H1 (cell line): ENCODE measurements around the gene LCLAT1.

ENCODE experiments used
- ATF3 ChIP-seq: IDR thresholded peaks from 2 replicates; pipeline ENCODE4 v1.6.1; 2011; ENCODE audit warnings: low read depth, mild to moderate bottlenecking, low read length; ENCODE audit not compliant: insufficient read depth
- BACH1 ChIP-seq: IDR thresholded peaks from 2 replicates; pipeline ENCODE4 v1.6.1; 2012; ENCODE audit warnings: low read length, improper control_type of control experiment
- CREB1 ChIP-seq: IDR thresholded peaks from 2 replicates; pipeline ENCODE4 v1.6.1; 2012; ENCODE audit warnings: inconsistent platforms
- EGR1 ChIP-seq: IDR thresholded peaks from 2 replicates; pipeline ENCODE4 v1.6.1; 2011; ENCODE audit warnings: low read depth, low read length, borderline replicate concordance
- EP300 ChIP-seq, 2 experiments: IDR thresholded peaks; 1 replicate in 1 of 2; 2 replicates in 1 of 2; pipeline ENCODE4 v1.6.1; 2011 to 2012; ENCODE audit warnings: low read depth in 2 of 2, low read length in 2 of 2, mild to moderate bottlenecking in 2 of 2, borderline replicate concordance in 1 of 2, inconsistent platforms in 1 of 2, moderate library complexity in 1 of 2
- EZH2 ChIP-seq: fragments of 200-600 bp; sonication (generic); IDR thresholded peaks from 2 replicates; pipeline ENCODE4 v1.7.1; 2012; ENCODE audit warnings: low read depth, mild to moderate bottlenecking, moderate library complexity, low read length, inconsistent platforms; ENCODE audit not compliant: severe bottlenecking
- HDAC2 ChIP-seq, 2 experiments: fragments of 300-600 bp in 1 of 2; sonication (generic) in 1 of 2; IDR thresholded peaks; 2 replicates each; pipeline ENCODE4 v1.6.1; 2011 to 2012; ENCODE audit warnings: low read depth in 2 of 2, low read length in 2 of 2, mild to moderate bottlenecking in 2 of 2, moderate library complexity in 2 of 2, borderline replicate concordance in 1 of 2, inconsistent platforms in 1 of 2
- JUND ChIP-seq: IDR thresholded peaks from 2 replicates; pipeline ENCODE4 v1.6.1; 2011; ENCODE audit warnings: mild to moderate bottlenecking, improper control_type of control experiment, low read length
- MAX ChIP-seq: IDR thresholded peaks from 2 replicates; pipeline ENCODE4 v1.6.1; 2012; ENCODE audit warnings: inconsistent platforms
- POLR2A ChIP-seq, 2 experiments: IDR thresholded peaks; 1 replicate in 1 of 2; 2 replicates in 1 of 2; pipeline ENCODE4 v1.6.1; 2011; ENCODE audit warnings: low read depth in 2 of 2, low read length in 2 of 2, mild to moderate bottlenecking in 2 of 2; ENCODE audit errors: control extremely low read depth in 1 of 2
- POU5F1 ChIP-seq: IDR thresholded peaks from 2 replicates; pipeline ENCODE4 v1.6.1; 2011; ENCODE audit warnings: low read depth, mild to moderate bottlenecking, low read length, moderate library complexity
- TEAD4 ChIP-seq: IDR thresholded peaks from 2 replicates; pipeline ENCODE4 v1.6.1; 2012; ENCODE audit warnings: low read depth, low read length, inconsistent platforms, mixed read lengths
- TF ChIP-seq, protein P1 (sequence below), 3 experiments: IDR thresholded peaks; 1 replicate in 2 of 3; 2 replicates in 1 of 3; pipeline versions ENCODE4 v1.5.1 to v1.6.1; 2011; ENCODE audit warnings: low read length in 3 of 3, mild to moderate bottlenecking in 3 of 3, inconsistent platforms in 2 of 3, low read depth in 1 of 3, moderate library complexity in 1 of 3; ENCODE audit not compliant: insufficient read depth in 1 of 3; ENCODE audit errors: control extremely low read depth in 1 of 3
- TF ChIP-seq, protein P2 (sequence below): IDR thresholded peaks from 2 replicates; pipeline ENCODE4 v1.6.1; 2011; ENCODE audit warnings: low read length, improper control_type of control experiment

DNA sequence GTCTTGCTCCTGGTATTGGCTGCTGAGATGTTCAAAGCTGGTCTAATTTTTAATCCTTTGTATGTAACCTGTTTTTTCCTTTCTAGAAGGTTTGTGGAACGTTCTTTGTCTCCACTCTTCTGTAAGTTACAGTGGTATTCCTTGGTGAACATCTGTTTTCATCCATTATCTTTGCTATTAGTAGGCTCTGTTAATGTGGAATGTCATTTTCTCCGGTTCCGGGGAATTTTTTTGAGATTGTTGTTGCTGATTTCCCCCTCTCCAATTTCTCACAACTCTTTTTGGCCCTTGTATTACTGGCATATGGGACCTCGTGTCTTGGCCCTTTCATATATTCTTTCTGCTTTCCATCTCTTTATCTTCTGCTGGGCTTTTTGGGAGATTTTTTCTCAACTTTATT lies 63.4 kb downstream of the LCLAT1 start:
- TF ChIP-seq MAX (no peak), POLR2A (IDR thresholded peaks at IDR 0.05; ENCODE audit: control extremely low read depth in 1 of 2, low read depth in 2 of 2, low read length in 2 of 2) (no peak), HDAC2 (IDR thresholded peaks at IDR 0.05; ENCODE audit: borderline replicate concordance in 1 of 2, low read depth in 2 of 2, low read length in 2 of 2) (no peak), EZH2 (no peak), EP300 (IDR thresholded peaks at IDR 0.05; ENCODE audit: borderline replicate concordance in 1 of 2, low read depth in 2 of 2, low read length in 2 of 2) (no peak), POU5F1 (no peak), ATF3 (no peak), BACH1 (no peak), JUND (no peak), CREB1 (no peak), EGR1 (no peak), TEAD4 (no peak)
- TF ChIP-seq, protein P1, sequence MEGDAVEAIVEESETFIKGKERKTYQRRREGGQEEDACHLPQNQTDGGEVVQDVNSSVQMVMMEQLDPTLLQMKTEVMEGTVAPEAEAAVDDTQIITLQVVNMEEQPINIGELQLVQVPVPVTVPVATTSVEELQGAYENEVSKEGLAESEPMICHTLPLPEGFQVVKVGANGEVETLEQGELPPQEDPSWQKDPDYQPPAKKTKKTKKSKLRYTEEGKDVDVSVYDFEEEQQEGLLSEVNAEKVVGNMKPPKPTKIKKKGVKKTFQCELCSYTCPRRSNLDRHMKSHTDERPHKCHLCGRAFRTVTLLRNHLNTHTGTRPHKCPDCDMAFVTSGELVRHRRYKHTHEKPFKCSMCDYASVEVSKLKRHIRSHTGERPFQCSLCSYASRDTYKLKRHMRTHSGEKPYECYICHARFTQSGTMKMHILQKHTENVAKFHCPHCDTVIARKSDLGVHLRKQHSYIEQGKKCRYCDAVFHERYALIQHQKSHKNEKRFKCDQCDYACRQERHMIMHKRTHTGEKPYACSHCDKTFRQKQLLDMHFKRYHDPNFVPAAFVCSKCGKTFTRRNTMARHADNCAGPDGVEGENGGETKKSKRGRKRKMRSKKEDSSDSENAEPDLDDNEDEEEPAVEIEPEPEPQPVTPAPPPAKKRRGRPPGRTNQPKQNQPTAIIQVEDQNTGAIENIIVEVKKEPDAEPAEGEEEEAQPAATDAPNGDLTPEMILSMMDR (IDR thresholded peaks at IDR 0.05; ENCODE audit: control extremely low read depth in 1 of 3, insufficient read depth in 1 of 3, low read depth in 1 of 3, low read length in 3 of 3) = no peak
- TF ChIP-seq, protein P2, sequence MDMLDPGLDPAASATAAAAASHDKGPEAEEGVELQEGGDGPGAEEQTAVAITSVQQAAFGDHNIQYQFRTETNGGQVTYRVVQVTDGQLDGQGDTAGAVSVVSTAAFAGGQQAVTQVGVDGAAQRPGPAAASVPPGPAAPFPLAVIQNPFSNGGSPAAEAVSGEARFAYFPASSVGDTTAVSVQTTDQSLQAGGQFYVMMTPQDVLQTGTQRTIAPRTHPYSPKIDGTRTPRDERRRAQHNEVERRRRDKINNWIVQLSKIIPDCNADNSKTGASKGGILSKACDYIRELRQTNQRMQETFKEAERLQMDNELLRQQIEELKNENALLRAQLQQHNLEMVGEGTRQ = no peak
